Measurements from ENCODE around the gene AKT3. TPM values are rescaled to one million over a fixed set of nuclear protein-coding genes. Genes with fewer than 3 reads are reported as not detected.

AKT3 gene
- total RNA-seq, 1 experiment from 2014 or later: 133 TPM

DNA sequence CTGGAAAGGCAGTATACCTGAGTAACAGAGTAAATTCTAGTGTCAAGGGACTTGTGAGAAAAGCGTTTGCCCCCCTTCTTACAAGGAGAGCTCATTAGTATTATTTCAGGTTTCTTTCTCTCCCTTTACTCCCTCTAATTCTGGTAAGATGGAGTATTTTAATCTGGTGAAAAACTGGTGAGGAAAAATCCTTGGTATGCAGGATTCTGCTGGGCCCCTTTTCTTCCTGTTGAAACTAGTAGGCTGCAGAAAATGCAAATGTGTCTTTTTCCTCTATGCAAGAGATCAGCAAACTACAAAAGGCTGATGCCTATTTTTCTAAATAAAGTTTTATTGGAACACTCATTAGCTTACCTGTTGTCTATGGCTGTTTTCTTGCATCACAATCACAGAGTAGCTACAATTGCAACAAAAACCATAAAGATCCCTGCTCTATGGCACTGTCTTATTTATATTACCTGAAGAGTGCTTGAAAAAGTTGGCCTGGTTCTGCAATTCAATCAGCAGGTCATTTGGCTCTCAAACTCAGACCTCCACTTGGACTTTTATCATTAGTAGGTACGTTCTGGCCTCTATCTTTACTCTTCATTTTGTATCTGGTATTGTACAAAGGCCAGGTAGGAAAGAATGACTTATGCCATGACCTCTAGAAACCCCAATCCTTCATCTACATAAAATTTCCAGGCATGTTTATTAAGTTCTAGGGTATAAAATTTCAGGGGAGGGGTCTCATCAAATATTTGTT is 109.6 kb downstream of the AKT3 start:
- peaks cover 6% of the 10 kb centered on the region; the same call in 1 of the 2 replicates for H3F3A ChIP-seq (ENCODE audit: insufficient read depth, low read depth)
- DNase-seq: no peak
- no peaks in the 10 kb centered on the region for H3K9me2 ChIP-seq (ENCODE audit: insufficient read depth)
- H3K4me2 ChIP-seq: no peak overlapping the region
- H3K4me1 ChIP-seq (replicated peaks; ENCODE audit: insufficient read depth): no peaks in the 10 kb centered on the region
- ChIA-PET CTCF (no interaction called here), POLR2A (ENCODE audit: unreplicated experiment) (interaction anchor here (0.5 kb wide), 1 partner anchor 662 kb away, joined by 3 read pairs; no protein-coding TSS in a partner anchor)
- no peaks in the 10 kb centered on the region for H3K27me3 ChIP-seq (ENCODE audit: insufficient read depth, low read depth)
- H3K4me3 ChIP-seq: no peak overlapping the region
- BruUV-seq (replicated peaks): no TSS peak
- peaks cover 22% of the 10 kb centered on the region for H3K79me2 ChIP-seq (ENCODE audit: low read depth)
- H3K27ac ChIP-seq: no peak overlapping the region
- no peaks in the 10 kb centered on the region for H3K9me3 ChIP-seq (ENCODE audit: insufficient read depth, low read depth)
- H4K20me1 ChIP-seq (ENCODE audit: insufficient read depth): no peaks in the 10 kb centered on the region
- H3K36me3 ChIP-seq (ENCODE audit: low read depth): no peaks in the 10 kb centered on the region
- TF ChIP-seq, protein P1, sequence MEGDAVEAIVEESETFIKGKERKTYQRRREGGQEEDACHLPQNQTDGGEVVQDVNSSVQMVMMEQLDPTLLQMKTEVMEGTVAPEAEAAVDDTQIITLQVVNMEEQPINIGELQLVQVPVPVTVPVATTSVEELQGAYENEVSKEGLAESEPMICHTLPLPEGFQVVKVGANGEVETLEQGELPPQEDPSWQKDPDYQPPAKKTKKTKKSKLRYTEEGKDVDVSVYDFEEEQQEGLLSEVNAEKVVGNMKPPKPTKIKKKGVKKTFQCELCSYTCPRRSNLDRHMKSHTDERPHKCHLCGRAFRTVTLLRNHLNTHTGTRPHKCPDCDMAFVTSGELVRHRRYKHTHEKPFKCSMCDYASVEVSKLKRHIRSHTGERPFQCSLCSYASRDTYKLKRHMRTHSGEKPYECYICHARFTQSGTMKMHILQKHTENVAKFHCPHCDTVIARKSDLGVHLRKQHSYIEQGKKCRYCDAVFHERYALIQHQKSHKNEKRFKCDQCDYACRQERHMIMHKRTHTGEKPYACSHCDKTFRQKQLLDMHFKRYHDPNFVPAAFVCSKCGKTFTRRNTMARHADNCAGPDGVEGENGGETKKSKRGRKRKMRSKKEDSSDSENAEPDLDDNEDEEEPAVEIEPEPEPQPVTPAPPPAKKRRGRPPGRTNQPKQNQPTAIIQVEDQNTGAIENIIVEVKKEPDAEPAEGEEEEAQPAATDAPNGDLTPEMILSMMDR (conservative IDR thresholded peaks at IDR 0.05): no peak
- TF ChIP-seq EZH2 (IDR thresholded peaks at IDR 0.05; ENCODE audit: low read depth): no peak
- no peak overlapping the region for H2AFZ ChIP-seq
- intact Hi-C loops (cut with micrococcal nuclease; ENCODE audit: unreplicated experiment): loop anchor here (10.0 kb wide), 1 partner anchor 104 kb away; no protein-coding TSS in a partner anchor

DNA sequence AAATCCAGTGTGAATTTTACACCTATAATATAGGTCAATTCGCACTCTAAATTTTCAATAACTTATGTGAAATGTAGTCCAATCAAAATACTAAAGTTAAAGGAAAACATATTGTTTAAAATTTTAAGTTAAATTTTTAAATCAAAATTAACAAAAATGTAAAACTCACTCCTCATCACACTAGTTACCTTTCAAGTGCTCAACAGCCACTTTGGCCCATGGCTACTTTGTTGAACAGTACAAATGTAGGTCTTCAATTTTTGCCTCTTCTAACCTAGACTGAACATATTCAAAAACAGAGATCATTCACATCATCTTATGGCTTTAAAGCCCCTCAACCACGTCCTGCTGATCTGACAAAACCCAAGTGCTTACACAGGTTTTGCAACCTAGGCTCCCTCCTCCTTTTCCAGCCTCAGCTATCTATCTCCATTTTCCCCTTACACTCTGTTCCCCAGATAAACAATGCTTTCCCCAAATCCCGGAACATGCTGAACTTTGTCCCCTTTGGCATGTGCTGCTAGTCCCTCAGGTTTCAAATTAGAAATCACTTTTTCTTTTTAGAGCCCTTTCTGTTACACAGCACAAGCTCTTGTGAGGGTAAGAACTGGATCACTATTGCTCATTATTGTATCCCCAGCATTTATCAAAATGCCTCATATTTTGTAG is 110.6 kb downstream of the AKT3 start:
- Histone ChIP-seq H3K27ac (no peak overlapping the region), H3K9me3 (ENCODE audit: insufficient read depth, low read depth) (no peaks in the 10 kb centered on the region), H3K36me3 (ENCODE audit: low read depth) (no peaks in the 10 kb centered on the region), H3K4me1 (replicated peaks; ENCODE audit: insufficient read depth) (no peaks in the 10 kb centered on the region), H2AFZ (no peak overlapping the region), H3K4me3 (no peak overlapping the region), H4K20me1 (ENCODE audit: insufficient read depth) (no peaks in the 10 kb centered on the region), H3K27me3 (ENCODE audit: insufficient read depth, low read depth) (no peaks in the 10 kb centered on the region), H3K9me2 (ENCODE audit: insufficient read depth) (no peaks in the 10 kb centered on the region), H3F3A (ENCODE audit: insufficient read depth, low read depth) (peaks cover 6% of the 10 kb centered on the region; the same call in 1 of the 2 replicates), H3K4me2 (no peak overlapping the region), H3K79me2 (ENCODE audit: low read depth) (peaks cover 22% of the 10 kb centered on the region)
- TF ChIP-seq EZH2 (IDR thresholded peaks at IDR 0.05; ENCODE audit: low read depth): no peak
- TF ChIP-seq, protein P1 (conservative IDR thresholded peaks at IDR 0.05): no peak
- no TSS peak for BruUV-seq (replicated peaks)
- ChIA-PET CTCF (no interaction called here), POLR2A (ENCODE audit: unreplicated experiment) (interaction anchor here (0.5 kb wide), 1 partner anchor 663 kb away, joined by 3 read pairs; no protein-coding TSS in a partner anchor)
- no peak for DNase-seq
- intact Hi-C loops (cut with micrococcal nuclease; ENCODE audit: unreplicated experiment): loop anchor here (10.0 kb wide), 1 partner anchor 105 kb away; no protein-coding TSS in a partner anchor

DNA sequence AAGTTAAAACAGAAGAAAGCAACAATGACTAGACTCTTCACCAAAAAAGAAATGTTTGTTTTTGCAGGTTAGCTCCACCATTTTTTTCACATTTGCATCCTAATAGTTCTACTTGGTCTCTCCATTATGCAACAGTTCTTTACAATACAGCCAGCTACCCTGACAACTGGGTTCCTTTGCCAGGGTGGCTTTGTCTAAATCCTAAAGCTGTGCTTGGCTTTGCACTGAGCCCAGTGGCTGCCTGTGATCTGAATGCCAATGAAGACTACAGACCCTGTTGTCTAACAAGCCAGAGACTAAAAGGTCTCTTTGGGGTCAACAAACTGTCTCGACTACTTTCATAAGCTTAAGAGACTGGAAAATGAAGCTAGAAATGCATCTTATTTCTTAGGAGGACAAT is 112.0 kb downstream of the AKT3 start:
- Histone ChIP-seq H3F3A (ENCODE audit: insufficient read depth, low read depth) (peaks cover 5% of the 10 kb centered on the region), H3K9me3 (ENCODE audit: insufficient read depth, low read depth) (no peaks in the 10 kb centered on the region), H3K4me1 (replicated peaks; ENCODE audit: insufficient read depth) (no peaks in the 10 kb centered on the region), H3K4me3 (no peak overlapping the region), H3K27me3 (ENCODE audit: insufficient read depth, low read depth) (no peaks in the 10 kb centered on the region), H2AFZ (no peak overlapping the region), H3K36me3 (ENCODE audit: low read depth) (no peaks in the 10 kb centered on the region), H3K9me2 (ENCODE audit: insufficient read depth) (no peaks in the 10 kb centered on the region), H4K20me1 (ENCODE audit: insufficient read depth) (no peaks in the 10 kb centered on the region), H3K27ac (no peak overlapping the region), H3K79me2 (ENCODE audit: low read depth) (peaks cover 17% of the 10 kb centered on the region; the same call in 1 of the 2 replicates), H3K4me2 (no peak overlapping the region)
- TF ChIP-seq, protein P1 (conservative IDR thresholded peaks at IDR 0.05): no peak
- no peak for TF ChIP-seq EZH2 (IDR thresholded peaks at IDR 0.05; ENCODE audit: low read depth)
- ChIA-PET POLR2A (ENCODE audit: unreplicated experiment) (no interaction called here), CTCF (interaction anchor here (0.6 kb wide), 1 partner anchor 10 kb away, joined by 4 read pairs; no protein-coding TSS in a partner anchor)
- BruUV-seq (replicated peaks): no TSS peak
- intact Hi-C loops (cut with micrococcal nuclease; ENCODE audit: unreplicated experiment): no loop called here
- no peak for DNase-seq

Measured in PC-9 (cell line).